H1 (cell line): Measurements from ENCODE around the gene RAB8B. TPM values are rescaled to one million over a fixed set of nuclear protein-coding genes. Genes with fewer than 3 reads are reported as not detected.

Experiments
- CTCF ChIA-PET: fragments of 300-600 bp; sonication (Branson Sonifier 250); formaldehyde crosslinking; loops from one replicate; lab custom pipeline; 2021; ENCODE audit not compliant: partially characterized antibody; lab: Charles Lee
- POLR2A ChIA-PET: fragments of 300-600 bp; sonication (Branson Sonifier 250); formaldehyde crosslinking; loops from one replicate; lab custom pipeline; 2021; ENCODE audit warnings: inconsistent platforms; ENCODE audit not compliant: partially characterized antibody; lab: Charles Lee
- DNase-seq, 2 experiments: peaks; one replicate each; pipeline versions ENCODE4 v3.0.0 to v3.0.0-alpha.2; 2010 to 2022; ENCODE audit warnings: low spot score in 2 of 2, low read depth in 1 of 2, mixed read lengths in 1 of 2
- FAIRE-seq: peaks from 2 replicates; lab custom pipeline; 2011; peaks lifted over from hg19 to GRCh38; lab: Jason Lieb, UNC
- H2AFZ ChIP-seq: 2 replicates; pipeline ENCODE4 v1.8.1; 2012; ENCODE audit warnings: low read length, inconsistent platforms
- H2AK5ac ChIP-seq: 2 replicates; pipeline ENCODE4 v1.6.1; 2013; ENCODE audit warnings: low read depth, low read length
- H2BK120ac ChIP-seq: replicated peaks from 2 replicates; pipeline ENCODE3; 2013; ENCODE audit warnings: low read depth, low read length, inconsistent platforms
- H2BK12ac ChIP-seq: 2 replicates; pipeline ENCODE4 v1.6.1; 2013; ENCODE audit warnings: low read depth, low read length
- H2BK15ac ChIP-seq: 2 replicates; pipeline ENCODE4 v1.6.1; 2013; ENCODE audit warnings: low read length
- H2BK20ac ChIP-seq: 2 replicates; pipeline ENCODE4 v1.6.1; 2013; ENCODE audit warnings: low read length
- H2BK5ac ChIP-seq: 2 replicates; pipeline ENCODE4 v1.6.1; 2013; ENCODE audit warnings: low read depth, low read length
- H3K14ac ChIP-seq: 2 replicates; pipeline ENCODE4 v1.6.1; 2013; ENCODE audit warnings: inconsistent platforms; ENCODE audit not compliant: insufficient read length
- H3K18ac ChIP-seq: 2 replicates; pipeline ENCODE4 v1.6.1; 2013; ENCODE audit warnings: low read length; ENCODE audit errors: extremely low read depth
- H3K23ac ChIP-seq: 2 replicates; pipeline ENCODE4 v1.6.1; 2013; ENCODE audit warnings: inconsistent platforms; ENCODE audit not compliant: insufficient read length
- H3K23me2 ChIP-seq: 2 replicates; pipeline ENCODE4 v1.6.1; 2013; ENCODE audit warnings: low read depth, low read length
- H3K27ac ChIP-seq: 2 replicates; pipeline ENCODE4 v1.6.1; 2011; ENCODE audit warnings: low read depth, low read length, inconsistent platforms
- H3K27me3 ChIP-seq, 4 experiments: replicated peaks in 1 of 4; 1 replicate in 1 of 4; 2 replicates in 3 of 4; pipeline versions ENCODE4 v1.6.1 to v1.8.1; 2011 to 2013; ENCODE audit warnings: low read length in 3 of 4, mild to moderate bottlenecking in 3 of 4, inconsistent platforms in 2 of 4, mixed read lengths in 2 of 4, moderate library complexity in 1 of 4; ENCODE audit not compliant: control insufficient read depth in 3 of 4, insufficient read depth in 3 of 4; ENCODE audit errors: extremely low read depth in 1 of 4
- H3K36me3 ChIP-seq, 4 experiments: 2 replicates each; pipeline versions ENCODE4 v1.6.1 to v1.8.1; 2011 to 2013; ENCODE audit warnings: mild to moderate bottlenecking in 4 of 4, low read length in 3 of 4, moderate library complexity in 2 of 4, control low read depth in 1 of 4, inconsistent platforms in 1 of 4; ENCODE audit not compliant: insufficient read depth in 4 of 4, control insufficient read depth in 2 of 4
- H3K4ac ChIP-seq: replicated peaks from 2 replicates; pipeline ENCODE3; 2013; ENCODE audit warnings: low read length, low read depth, mixed read lengths, inconsistent platforms; ENCODE audit not compliant: insufficient read length
- H3K4me1 ChIP-seq, 4 experiments: replicated peaks in 1 of 4; 1 replicate in 1 of 4; 2 replicates in 3 of 4; pipeline versions ENCODE4 v1.6.1 to v1.8.1; 2011 to 2013; ENCODE audit warnings: low read length in 3 of 4, inconsistent platforms in 2 of 4, mixed read lengths in 1 of 4; ENCODE audit not compliant: insufficient read depth in 4 of 4, control insufficient read depth in 3 of 4
- H3K4me2 ChIP-seq, 2 experiments: 2 replicates each; pipeline versions ENCODE4 v1.6.1 to v1.8.1; 2011 to 2013; ENCODE audit warnings: low read depth in 2 of 2, low read length in 2 of 2, control low read depth in 1 of 2, inconsistent platforms in 1 of 2, mild to moderate bottlenecking in 1 of 2; ENCODE audit not compliant: insufficient read depth in 1 of 2
- H3K4me3 ChIP-seq, 4 experiments: fragments of 200-600, 300-600 bp in 1 of 4; sonication (generic), shearing (Covaris generic), sonication (Bioruptor Twin) in 1 of 4; 2 replicates each; pipeline versions ENCODE4 v1.5.1 to v1.8.1; 2011 to 2016; ENCODE audit warnings: low read length in 4 of 4, low read depth in 3 of 4, control low read depth in 2 of 4, inconsistent platforms in 2 of 4, mild to moderate bottlenecking in 2 of 4, mixed read lengths in 1 of 4, moderate library complexity in 1 of 4; ENCODE audit not compliant: insufficient read depth in 2 of 4; ENCODE audit errors: extremely low read depth in 1 of 4
- H3K56ac ChIP-seq: replicated peaks from 2 replicates; pipeline ENCODE3; 2013; ENCODE audit warnings: low read depth, mild to moderate bottlenecking, mixed read lengths, low read length, inconsistent platforms; ENCODE audit not compliant: insufficient read length
- H3K79me1 ChIP-seq: 2 replicates; pipeline ENCODE4 v1.6.1; 2013; ENCODE audit warnings: low read depth, low read length, control low read depth
- H3K79me2 ChIP-seq, 2 experiments: 2 replicates each; pipeline versions ENCODE4 v1.6.1 to v1.8.1; 2012 to 2013; ENCODE audit warnings: low read length in 2 of 2, mild to moderate bottlenecking in 2 of 2, inconsistent platforms in 1 of 2; ENCODE audit not compliant: insufficient read depth in 2 of 2, control insufficient read depth in 1 of 2
- H3K9ac ChIP-seq, 4 experiments: replicated peaks in 1 of 4; 1 replicate in 1 of 4; 2 replicates in 3 of 4; pipeline versions ENCODE4 v1.6.1 to v1.8.1; 2011 to 2013; ENCODE audit warnings: low read depth in 3 of 4, low read length in 3 of 4, control low read depth in 2 of 4, mild to moderate bottlenecking in 2 of 4, moderate library complexity in 2 of 4, inconsistent platforms in 1 of 4; ENCODE audit errors: extremely low read depth in 1 of 4
- H3K9me3 ChIP-seq, 2 experiments: 2 replicates each; pipeline versions ENCODE4 v1.6.1 to v1.8.1; 2012 to 2013; ENCODE audit warnings: mild to moderate bottlenecking in 2 of 2, moderate library complexity in 2 of 2, control low read depth in 1 of 2, inconsistent platforms in 1 of 2, low read depth in 1 of 2, low read length in 1 of 2, mixed read lengths in 1 of 2; ENCODE audit not compliant: insufficient read depth in 2 of 2
- H4K20me1 ChIP-seq, 2 experiments: replicated peaks in 1 of 2; 2 replicates each; pipeline versions ENCODE3 to v1.8.1; 2011 to 2013; ENCODE audit warnings: inconsistent platforms in 2 of 2, low read length in 2 of 2, mild to moderate bottlenecking in 1 of 2; ENCODE audit not compliant: insufficient read depth in 2 of 2, control insufficient read depth in 1 of 2
- H4K5ac ChIP-seq: 2 replicates; pipeline ENCODE4 v1.6.1; 2013; ENCODE audit warnings: low read length, low read depth, mixed read lengths, inconsistent platforms; ENCODE audit not compliant: insufficient read length
- H4K8ac ChIP-seq: 2 replicates; pipeline ENCODE4 v1.8.0; 2013; ENCODE audit warnings: mild to moderate bottlenecking, moderate library complexity, low read length, inconsistent platforms; ENCODE audit not compliant: insufficient read depth; ENCODE audit errors: extremely low read depth
- H4K91ac ChIP-seq: replicated peaks from 2 replicates; pipeline ENCODE3; 2013; ENCODE audit warnings: low read length, mixed read lengths, inconsistent platforms; ENCODE audit not compliant: insufficient read length
- BACH1 ChIP-seq: IDR thresholded peaks from 2 replicates; pipeline ENCODE4 v1.6.1; 2012; ENCODE audit warnings: low read length, improper control_type of control experiment
- CBX8 ChIP-seq: fragments of 300-800, 300-1000 bp; sonication (generic); IDR thresholded peaks from 2 replicates; pipeline ENCODE4 v1.7.1; 2016; ENCODE audit warnings: low read depth, low read length, borderline replicate concordance
- CTCF ChIP-seq, 3 experiments: IDR thresholded peaks; 1 replicate in 2 of 3; 2 replicates in 1 of 3; pipeline versions ENCODE4 v1.5.1 to v1.6.1; 2011; ENCODE audit warnings: low read length in 3 of 3, mild to moderate bottlenecking in 3 of 3, inconsistent platforms in 2 of 3, low read depth in 1 of 3, moderate library complexity in 1 of 3; ENCODE audit not compliant: insufficient read depth in 1 of 3; ENCODE audit errors: control extremely low read depth in 1 of 3
- EGR1 ChIP-seq: IDR thresholded peaks from 2 replicates; pipeline ENCODE4 v1.6.1; 2011; ENCODE audit warnings: low read depth, low read length, borderline replicate concordance
- EZH2 ChIP-seq: fragments of 200-600 bp; sonication (generic); IDR thresholded peaks from 2 replicates; pipeline ENCODE4 v1.7.1; 2012; ENCODE audit warnings: low read depth, mild to moderate bottlenecking, moderate library complexity, low read length, inconsistent platforms; ENCODE audit not compliant: severe bottlenecking
- GTF2F1 ChIP-seq: IDR thresholded peaks from 2 replicates; pipeline ENCODE4 v1.6.1; 2012; ENCODE audit warnings: low read depth, low read length, improper control_type of control experiment, borderline replicate concordance
- HDAC2 ChIP-seq, 2 experiments: fragments of 300-600 bp in 1 of 2; sonication (generic) in 1 of 2; IDR thresholded peaks; 2 replicates each; pipeline ENCODE4 v1.6.1; 2011 to 2012; ENCODE audit warnings: low read depth in 2 of 2, low read length in 2 of 2, mild to moderate bottlenecking in 2 of 2, moderate library complexity in 2 of 2, borderline replicate concordance in 1 of 2, inconsistent platforms in 1 of 2
- JUN ChIP-seq: IDR thresholded peaks from 2 replicates; pipeline ENCODE4 v1.6.1; 2011; ENCODE audit warnings: low read depth, mild to moderate bottlenecking, improper control_type of control experiment, low read length
- PHF8 ChIP-seq: fragments of 200-600 bp; sonication (generic); conservative IDR thresholded peaks from 2 replicates; pipeline ENCODE4 v1.7.1; 2012; ENCODE audit warnings: low read depth, mild to moderate bottlenecking, inconsistent platforms, low read length, moderate library complexity
- POLR2A ChIP-seq, 2 experiments: IDR thresholded peaks; 1 replicate in 1 of 2; 2 replicates in 1 of 2; pipeline ENCODE4 v1.6.1; 2011; ENCODE audit warnings: low read depth in 2 of 2, low read length in 2 of 2, mild to moderate bottlenecking in 2 of 2; ENCODE audit errors: control extremely low read depth in 1 of 2
- POU5F1 ChIP-seq: IDR thresholded peaks from 2 replicates; pipeline ENCODE4 v1.6.1; 2011; ENCODE audit warnings: low read depth, mild to moderate bottlenecking, low read length, moderate library complexity
- WGBS, 2 experiments: shearing (Covaris generic) in 1 of 2; methylation state at CpG; one replicate each; pipeline versions ENCODE4 v1.1.6 to v1.1.7; 2013 to 2015; ENCODE audit warnings: low lambda C conversion rate in 2 of 2, mixed read lengths in 2 of 2, inconsistent platforms in 1 of 2, low coverage in 1 of 2, missing lambda C conversion rate in 1 of 2; ENCODE audit not compliant: insufficient replicate concordance in 2 of 2, insufficient coverage in 1 of 2, insufficient read length in 1 of 2; ENCODE audit errors: extremely low coverage in 1 of 2, missing lambda C conversion rate in 1 of 2; 5-methylcytosine and 5-hydroxymethylcytosine counted together
- polyA plus RNA-seq, 7 experiments: library from polyadenylated mRNA; depleted of rRNA in 3 of 7; stranded (reverse) in 5 of 7; unstranded in 2 of 7; fragments of >200 nt in 5 of 7; fragments of 200-250 nt in 2 of 7; gene quantifications; 1 replicate in 5 of 7; 2 replicates in 1 of 7; 4 replicates in 1 of 7; pipeline versions ENCODE4 v1.2.1 to v1.2.3, GENCODE V29; 2011 to 2013; ENCODE audit warnings: missing spikeins in 2 of 7, mixed read lengths in 2 of 7
- total RNA-seq: library from RNA; stranded (reverse); fragmentation: NEBNext Ultra II Directional; extraction: Animal tissue kit (Norgen Biotek cat#: 25700); gene quantifications from 2 replicates; pipeline ENCODE4 v1.2.1, GENCODE V29; 2021

The RAB8B gene
- total and polyA plus RNA-seq, 2 of the 8 experiments (the other 6 are each of a cell fraction or from before 2014, with no cell fraction given) = 9.5 to 47.8 TPM

DNA sequence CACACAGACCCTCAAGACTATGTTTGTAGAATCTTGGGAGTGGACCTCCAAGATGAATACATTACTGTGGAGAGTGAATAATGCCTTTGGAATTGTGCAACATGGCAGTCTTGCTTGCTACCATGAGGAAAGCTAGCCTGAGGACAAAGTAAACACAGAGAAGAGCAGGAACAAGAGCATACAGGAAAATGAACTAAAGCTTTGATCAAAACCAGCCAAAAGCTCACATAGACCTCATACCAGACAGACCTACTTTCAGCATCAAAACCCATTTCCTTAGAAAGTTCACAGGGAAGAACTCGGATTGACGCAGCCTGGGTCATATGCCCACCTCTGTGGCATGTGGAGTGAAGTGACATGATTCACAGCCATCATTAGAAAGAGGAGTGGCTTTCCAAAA, 3.3 kb upstream of the RAB8B start:
- Histone ChIP-seq H3K23me2 (peaks cover 6% of the 10 kb centered on the region; the same call in 1 of the 2 replicates), H3K9ac (no peak overlapping the region), H3K79me1 (no peaks in the 10 kb centered on the region), H4K5ac (no peak overlapping the region), H2BK12ac (no peak overlapping the region), H3K79me2 (peaks cover 0 to 13% of the 10 kb centered on the region in 2 experiments; a peak in 2 of 4 replicates), H3K14ac (no peak overlapping the region), H2BK15ac (no peak overlapping the region), H3K27ac (no peak overlapping the region), H3K4me3 (no peak overlapping the region), H2AFZ (no peak overlapping the region), H4K91ac (no peak overlapping the region), H2AK5ac (no peak overlapping the region), H2BK20ac (no peak overlapping the region), H3K4me1 (peaks cover 0 to 2% (median 0%) of the 10 kb centered on the region in 4 experiments; a peak in 1 of 7 replicates), H3K4ac (no peak overlapping the region), H4K8ac (no peak overlapping the region), H2BK5ac (no peak overlapping the region), H3K18ac (no peak overlapping the region), H3K27me3 (no peaks in the 10 kb centered on the region), H3K36me3 (no peaks in the 10 kb centered on the region), H3K4me2 (no peak overlapping the region), H3K23ac (no peak overlapping the region), H4K20me1 (no peaks in the 10 kb centered on the region), H3K9me3 (no peaks in the 10 kb centered on the region), H3K56ac (no peak overlapping the region), H2BK120ac (no peak overlapping the region)
- ChIA-PET CTCF (interaction anchor here (1.5 kb wide), 1 partner anchor 20 kb away, joined by 4 read pairs; no protein-coding TSS in a partner anchor), POLR2A (no interaction called here)
- WGBS, 2 experiments = 88% methylated on average over 2 of the region's 2 CpGs; no CpG with 5 or more reads in 1 of the 2 experiments
- DNase-seq (no peak), FAIRE-seq (no peak)
- TF ChIP-seq JUN (no peak), BACH1 (no peak), EZH2 (no peak), CBX8 (no peak), PHF8 (no peak), HDAC2 (IDR thresholded peaks at IDR 0.05; ENCODE audit: borderline replicate concordance in 1 of 2, low read depth in 2 of 2, low read length in 2 of 2) (no peak), EGR1 (no peak), POU5F1 (no peak), GTF2F1 (no peak), POLR2A (IDR thresholded peaks at IDR 0.05; ENCODE audit: control extremely low read depth in 1 of 2, low read depth in 2 of 2, low read length in 2 of 2) (no peak), CTCF (IDR thresholded peaks at IDR 0.05; ENCODE audit: control extremely low read depth in 1 of 3, insufficient read depth in 1 of 3, low read depth in 1 of 3, low read length in 3 of 3) (no peak)
